Thymus (tissue), 11 donors: ENCODE data around the gene PCBP2. TPM values are rescaled to one million over a fixed set of nuclear protein-coding genes. Genes with fewer than 3 reads are reported as not detected.

ENCODE experiments used
- DNase-seq, 9 donors: peaks; one replicate each; pipeline ENCODE4 v3.0.0-alpha.2; 2013; ENCODE audit warnings: low spot score in 9 of 9, low read depth in 6 of 9, missing footprints in 1 of 9
- H3K27ac ChIP-seq, 2 donors: one replicate each; pipeline ENCODE4 v1.5.1; 2013; ENCODE audit warnings: control low read depth in 1 of 2, low read depth in 1 of 2, low read length in 1 of 2, mild to moderate bottlenecking in 1 of 2, moderate library complexity in 1 of 2
- H3K27me3 ChIP-seq, 2 donors: one replicate each; pipeline ENCODE4 v1.5.1; 2013; ENCODE audit warnings: low read length in 1 of 2; ENCODE audit not compliant: control insufficient read depth in 2 of 2, insufficient read depth in 1 of 2
- H3K36me3 ChIP-seq, 2 donors: one replicate each; pipeline ENCODE4 v1.5.1; 2013; ENCODE audit warnings: low read length in 1 of 2, mild to moderate bottlenecking in 1 of 2, moderate library complexity in 1 of 2; ENCODE audit not compliant: control insufficient read depth in 2 of 2, insufficient read depth in 2 of 2
- H3K4me1 ChIP-seq, 2 donors: one replicate each; pipeline ENCODE4 v1.5.1; 2013; ENCODE audit warnings: low read length in 2 of 2; ENCODE audit not compliant: control insufficient read depth in 2 of 2, insufficient read depth in 2 of 2
- H3K4me3 ChIP-seq, 2 donors: one replicate each; pipeline ENCODE4 v1.5.1; 2013; ENCODE audit warnings: low read length in 2 of 2, control low read depth in 1 of 2, mild to moderate bottlenecking in 1 of 2
- H3K9me3 ChIP-seq, 2 donors: one replicate each; pipeline ENCODE4 v1.5.1; 2013; ENCODE audit warnings: low read length in 1 of 2, mild to moderate bottlenecking in 1 of 2; ENCODE audit not compliant: control insufficient read depth in 2 of 2, insufficient read depth in 1 of 2
- WGBS: extraction: QIAGEN DNeasy Blood & Tissue Kit; methylation state at CpG from one replicate; pipeline ENCODE4 v1.1.7; 2013; 5-methylcytosine and 5-hydroxymethylcytosine counted together
- polyA plus RNA-seq: library from polyadenylated mRNA; stranded (reverse); fragments of 200-250 nt; gene quantifications from one replicate; pipeline ENCODE4 v1.2.3, GENCODE V29; 2013
- total RNA-seq: library from RNA; stranded (reverse); fragments of 120-200 nt; gene quantifications from one replicate; pipeline ENCODE4 v1.2.4, GENCODE V29; 2013
- donor health status: healthy.

PCBP2 gene
- total and polyA plus RNA-seq, 2 donors: 263 to 606 TPM

- Histone ChIP-seq H3K36me3 (peaks cover 85 to 92% of the 10 kb centered on the region in 2 donors), H3K9me3 (no peaks in the 10 kb centered on the region), H3K4me3 (no peak overlapping the region), H3K4me1 (no peaks in the 10 kb centered on the region), H3K27me3 (no peaks in the 10 kb centered on the region), H3K27ac (no peak overlapping the region)
- DNase-seq: no peak
- WGBS: 95% methylated on average over 9 of the region's 9 CpGs
These were observed 31.5 kb downstream of the PCBP2 start for GRCh38 chr12:53483225-53483978.

GRCh38 chr12:53483979-53484377, 32.1 kb downstream of the PCBP2 start:
- Histone ChIP-seq H3K4me3 (no peak overlapping the region), H3K27ac (no peak overlapping the region), H3K36me3 (peaks cover 80 to 86% of the 10 kb centered on the region in 2 donors), H3K27me3 (no peaks in the 10 kb centered on the region), H3K9me3 (no peaks in the 10 kb centered on the region), H3K4me1 (no peaks in the 10 kb centered on the region)
- WGBS: 97% methylated on average over 4 of the region's 4 CpGs
- no peak for DNase-seq

- Histone ChIP-seq H3K4me1 (no peaks in the 10 kb centered on the region), H3K9me3 (no peaks in the 10 kb centered on the region), H3K36me3 (peaks cover 73 to 76% of the 10 kb centered on the region in 2 donors), H3K27ac (no peak overlapping the region), H3K4me3 (no peak overlapping the region), H3K27me3 (no peaks in the 10 kb centered on the region)
- DNase-seq: no peak
- 98% methylated on average over 10 of the region's 10 CpGs for WGBS
These were observed 33.0 kb downstream of the PCBP2 start for GRCh38 chr12:53484686-53485575.

- no peak overlapping the region for H3K27ac ChIP-seq
- DNase-seq: no peak
- no peaks in the 10 kb centered on the region for H3K9me3 ChIP-seq
- peaks cover 62 to 64% of the 10 kb centered on the region in 2 donors for H3K36me3 ChIP-seq
- 98% methylated on average over 10 of the region's 10 CpGs for WGBS
- no peak overlapping the region for H3K4me3 ChIP-seq
- H3K27me3 ChIP-seq: no peaks in the 10 kb centered on the region
- no peaks in the 10 kb centered on the region for H3K4me1 ChIP-seq
These were observed 34.2 kb downstream of the PCBP2 start for GRCh38 chr12:53485955-53486735.

GRCh38 chr12:53486736-53487487, 35.0 kb downstream of the PCBP2 start:
- DNase-seq: no peak
- Histone ChIP-seq H3K4me1 (peaks cover 0 to under 1% of the 10 kb centered on the region in 2 donors), H3K4me3 (no peak overlapping the region), H3K36me3 (peaks cover 55 to 57% of the 10 kb centered on the region in 2 donors), H3K27ac (peak overlapping the region in 1 of 2 donors; percentile 26), H3K9me3 (no peaks in the 10 kb centered on the region), H3K27me3 (no peaks in the 10 kb centered on the region)
- WGBS: 95% methylated on average over 17 of the region's 17 CpGs

- H3K27ac ChIP-seq: no peak overlapping the region
- H3K4me1 ChIP-seq: peaks cover 9 to 21% of the 10 kb centered on the region in 2 donors
- no peak overlapping the region for H3K4me3 ChIP-seq
- H3K27me3 ChIP-seq: no peaks in the 10 kb centered on the region
- WGBS: 96% methylated on average over 5 of the region's 5 CpGs
- DNase-seq: no peak
- H3K9me3 ChIP-seq: no peaks in the 10 kb centered on the region
- peaks cover 33 to 34% of the 10 kb centered on the region in 2 donors for H3K36me3 ChIP-seq
These were observed 37.5 kb downstream of the PCBP2 start for GRCh38 chr12:53489242-53489864.

- peak in 1 of 9 donors; percentile 40 for DNase-seq
- Histone ChIP-seq H3K4me3 (peak overlapping the region; percentile 65 to 67), H3K27ac (peak overlapping the region; percentile 46 to 82), H3K9me3 (no peaks in the 10 kb centered on the region), H3K36me3 (peaks cover 6 to 7% of the 10 kb centered on the region in 2 donors), H3K27me3 (no peaks in the 10 kb centered on the region), H3K4me1 (peaks cover 14 to 30% of the 10 kb centered on the region in 2 donors)
- 77% methylated on average over 20 of the region's 20 CpGs for WGBS
These were observed 40.3 kb downstream of the PCBP2 start for GRCh38 chr12:53492188-53492587.
